ENCODE results near the gene CLDN10. TPM values are rescaled to one million over a fixed set of nuclear protein-coding genes. Genes with fewer than 3 reads are reported as not detected.
"Not testable (repeated sequence)": the region's sequence is repeated elsewhere in the genome, so short reads cannot be mapped to it uniquely, and the experiment has no call there.

Gene CLDN10
- total RNA-seq, 4 donors from 2014 or later: 0.54 TPM; not detected in 3

DNA sequence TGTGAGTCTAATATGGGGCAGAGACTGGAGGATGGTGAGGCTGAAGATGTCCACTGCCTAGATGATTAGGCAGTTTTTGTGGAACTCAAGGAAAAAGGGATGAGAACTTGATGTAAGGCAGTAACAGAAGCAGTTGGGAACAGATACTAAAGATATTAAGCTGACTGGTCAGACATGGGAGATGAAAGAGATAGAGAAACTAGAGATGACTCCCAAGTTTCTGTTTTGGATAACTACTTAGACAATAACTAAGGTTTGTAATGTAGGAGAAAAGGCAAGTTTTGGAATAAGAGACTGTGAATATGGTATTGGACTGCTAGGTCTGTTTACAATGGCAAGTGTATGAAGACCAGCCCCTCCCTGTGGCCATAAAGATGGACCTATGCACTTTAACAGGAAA, 43.5 kb upstream of the CLDN10 start:
- intact Hi-C loops (cut with DNase I): no loop called here
- TF ChIP-seq, protein P1, sequence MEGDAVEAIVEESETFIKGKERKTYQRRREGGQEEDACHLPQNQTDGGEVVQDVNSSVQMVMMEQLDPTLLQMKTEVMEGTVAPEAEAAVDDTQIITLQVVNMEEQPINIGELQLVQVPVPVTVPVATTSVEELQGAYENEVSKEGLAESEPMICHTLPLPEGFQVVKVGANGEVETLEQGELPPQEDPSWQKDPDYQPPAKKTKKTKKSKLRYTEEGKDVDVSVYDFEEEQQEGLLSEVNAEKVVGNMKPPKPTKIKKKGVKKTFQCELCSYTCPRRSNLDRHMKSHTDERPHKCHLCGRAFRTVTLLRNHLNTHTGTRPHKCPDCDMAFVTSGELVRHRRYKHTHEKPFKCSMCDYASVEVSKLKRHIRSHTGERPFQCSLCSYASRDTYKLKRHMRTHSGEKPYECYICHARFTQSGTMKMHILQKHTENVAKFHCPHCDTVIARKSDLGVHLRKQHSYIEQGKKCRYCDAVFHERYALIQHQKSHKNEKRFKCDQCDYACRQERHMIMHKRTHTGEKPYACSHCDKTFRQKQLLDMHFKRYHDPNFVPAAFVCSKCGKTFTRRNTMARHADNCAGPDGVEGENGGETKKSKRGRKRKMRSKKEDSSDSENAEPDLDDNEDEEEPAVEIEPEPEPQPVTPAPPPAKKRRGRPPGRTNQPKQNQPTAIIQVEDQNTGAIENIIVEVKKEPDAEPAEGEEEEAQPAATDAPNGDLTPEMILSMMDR (IDR thresholded peaks at IDR 0.05): no peak
- TF ChIP-seq POLR2A (IDR thresholded peaks at IDR 0.05): no peak
- H3K36me3 ChIP-seq: no peaks in the 10 kb centered on the region
- no peaks in the 10 kb centered on the region for H3K27me3 ChIP-seq
- no peaks in the 10 kb centered on the region for H3K9me3 ChIP-seq
- H3K27ac ChIP-seq: no peak overlapping the region
- no peak for DNase-seq
- H3K4me1 ChIP-seq: no peaks in the 10 kb centered on the region
- H3K4me3 ChIP-seq (replicated peaks in 1 of 3): no peak overlapping the region

GRCh38 chr13:95509521-95510310, 42.8 kb upstream of the CLDN10 start:
- no peak overlapping the region for H3K27ac ChIP-seq
- WGBS, 2 donors: 73 to 80% methylated on average over 8 of the region's 8 CpGs
- H3K27me3 ChIP-seq: no peaks in the 10 kb centered on the region
- intact Hi-C loops (cut with DNase I): no loop called here
- no peaks in the 10 kb centered on the region for H3K36me3 ChIP-seq
- no peak overlapping the region for H3K4me3 ChIP-seq (replicated peaks in 1 of 3)
- no peak for DNase-seq
- H3K4me1 ChIP-seq: no peaks in the 10 kb centered on the region
- no peak for TF ChIP-seq POLR2A (IDR thresholded peaks at IDR 0.05)
- TF ChIP-seq, protein P1 (IDR thresholded peaks at IDR 0.05): no peak
- no peaks in the 10 kb centered on the region for H3K9me3 ChIP-seq

GRCh38 chr13:95510950-95511349, 41.6 kb upstream of the CLDN10 start:
- 90 to 92% methylated on average over 1 of the region's 1 CpG for WGBS, 2 donors
- H3K4me3 ChIP-seq (replicated peaks in 1 of 3): no peak overlapping the region
- no peaks in the 10 kb centered on the region for H3K9me3 ChIP-seq
- no peaks in the 10 kb centered on the region for H3K36me3 ChIP-seq
- H3K27ac ChIP-seq: no peak overlapping the region
- no peak for DNase-seq
- TF ChIP-seq, protein P1 (IDR thresholded peaks at IDR 0.05): no peak
- TF ChIP-seq POLR2A (IDR thresholded peaks at IDR 0.05): no peak
- intact Hi-C loops (cut with DNase I): no loop called here
- H3K27me3 ChIP-seq: no peaks in the 10 kb centered on the region
- no peaks in the 10 kb centered on the region for H3K4me1 ChIP-seq

DNA sequence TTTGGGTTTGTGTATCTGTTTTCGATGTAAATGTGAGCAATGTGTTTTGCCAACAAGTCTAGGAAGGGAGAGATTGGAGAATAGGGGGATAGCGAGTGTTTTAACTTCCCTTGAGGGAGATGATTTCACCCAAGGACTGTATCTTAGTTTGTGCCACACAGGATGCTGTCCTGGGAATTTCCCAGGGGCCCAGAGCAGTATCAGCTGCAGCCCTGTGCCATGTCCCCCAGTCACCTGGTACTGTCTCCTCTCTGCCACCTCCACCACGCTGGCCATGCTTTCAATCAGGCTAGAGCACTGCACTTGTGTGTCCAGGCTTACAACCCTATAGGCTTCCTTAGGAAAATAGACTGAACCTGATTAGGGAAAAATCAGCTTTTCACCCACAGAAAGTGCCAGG, 40.1 kb upstream of the CLDN10 start:
- Histone ChIP-seq H3K27me3 (no peaks in the 10 kb centered on the region), H3K4me1 (no peaks in the 10 kb centered on the region), H3K4me3 (replicated peaks in 1 of 3) (no peak overlapping the region), H3K27ac (no peak overlapping the region), H3K9me3 (no peaks in the 10 kb centered on the region), H3K36me3 (no peaks in the 10 kb centered on the region)
- WGBS, 2 donors: 77 to 80% methylated on average over 3 of the region's 3 CpGs
- TF ChIP-seq POLR2A (IDR thresholded peaks at IDR 0.05): no peak
- TF ChIP-seq, protein P1 (IDR thresholded peaks at IDR 0.05): no peak
- intact Hi-C loops (cut with DNase I): no loop called here
- DNase-seq: no peak

DNA sequence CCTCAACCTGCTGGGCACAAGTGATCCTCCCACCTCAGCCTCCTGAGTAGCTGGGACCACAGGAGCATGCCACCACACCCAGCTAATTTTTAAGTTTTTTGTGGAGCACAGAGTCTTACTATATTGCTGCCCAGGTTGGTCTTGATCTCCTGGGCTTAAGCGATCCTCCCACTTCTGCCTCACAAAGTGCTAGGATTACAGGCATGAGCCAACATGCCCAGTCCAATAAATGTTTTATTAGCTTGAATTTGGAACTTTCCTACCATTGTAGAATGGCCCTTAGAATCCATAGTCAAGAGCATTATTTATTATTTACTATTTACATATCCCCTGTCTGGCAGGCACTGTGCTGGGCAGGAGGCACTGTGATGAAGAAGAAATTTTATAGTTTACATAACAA, 39.6 kb upstream of the CLDN10 start:
- no peaks in the 10 kb centered on the region for H3K4me1 ChIP-seq
- no peak for TF ChIP-seq POLR2A (IDR thresholded peaks at IDR 0.05)
- TF ChIP-seq, protein P1 (IDR thresholded peaks at IDR 0.05): no peak
- intact Hi-C loops (cut with DNase I): no loop called here
- H3K36me3 ChIP-seq: no peaks in the 10 kb centered on the region
- H3K4me3 ChIP-seq (replicated peaks in 1 of 3): no peak overlapping the region
- WGBS, 2 donors: 89 to 96% methylated on average over 1 of the region's 1 CpG
- no peak overlapping the region for H3K27ac ChIP-seq
- DNase-seq: no peak
- H3K27me3 ChIP-seq: no peaks in the 10 kb centered on the region
- H3K9me3 ChIP-seq: no peaks in the 10 kb centered on the region

- intact Hi-C loops (cut with DNase I); H3K9me3 ChIP-seq; H3K4me3 ChIP-seq (replicated peaks in 1 of 3); H3K27ac ChIP-seq; DNase-seq; H3K4me1 ChIP-seq; H3K36me3 ChIP-seq; H3K27me3 ChIP-seq: not testable (repeated sequence)
- WGBS, 2 donors: 79 to 83% methylated on average over 5 of the region's 5 CpGs
Measured at GRCh38 chr13:95515606-95516005, 36.9 kb upstream of the CLDN10 start.

All from thyroid gland (tissue), 4 donors.